ENCODE data around the gene ZNF423.

The ZNF423 gene

DNA sequence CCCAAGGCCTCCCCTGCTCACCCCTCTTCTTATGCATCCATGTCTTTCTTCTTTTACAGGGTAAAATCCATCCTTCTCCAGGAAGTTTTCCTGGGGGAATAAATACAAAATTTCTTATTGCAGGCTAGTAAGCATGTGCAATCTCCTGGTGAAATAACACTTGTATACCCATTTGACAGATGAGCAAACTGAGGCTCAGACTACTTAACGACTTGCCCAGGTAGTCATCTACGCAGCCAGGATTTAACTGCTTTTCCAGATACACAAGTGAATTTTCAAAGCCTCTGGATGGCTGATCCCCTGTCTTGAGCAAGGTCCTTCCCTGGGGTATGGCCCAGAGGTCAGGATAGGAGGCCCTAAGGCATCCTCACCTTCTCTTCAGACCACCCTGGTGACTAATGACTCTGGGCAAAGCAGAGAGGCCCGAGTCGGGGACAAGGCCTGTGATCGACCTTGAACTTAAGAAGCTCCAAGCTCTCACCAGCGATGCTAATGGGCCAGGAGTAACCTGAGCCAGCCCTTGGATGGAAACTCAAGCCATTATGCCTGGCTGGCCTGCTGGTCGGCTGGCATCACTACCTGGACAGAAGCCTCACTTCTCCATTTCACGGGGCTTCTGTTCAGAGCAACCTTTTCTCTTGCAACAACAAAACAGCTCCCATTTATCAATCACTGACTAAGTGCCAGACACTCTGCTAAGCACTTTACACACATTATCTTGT is 33.1 kb downstream of the ZNF423 start:
- no peak for DNase-seq

DNA sequence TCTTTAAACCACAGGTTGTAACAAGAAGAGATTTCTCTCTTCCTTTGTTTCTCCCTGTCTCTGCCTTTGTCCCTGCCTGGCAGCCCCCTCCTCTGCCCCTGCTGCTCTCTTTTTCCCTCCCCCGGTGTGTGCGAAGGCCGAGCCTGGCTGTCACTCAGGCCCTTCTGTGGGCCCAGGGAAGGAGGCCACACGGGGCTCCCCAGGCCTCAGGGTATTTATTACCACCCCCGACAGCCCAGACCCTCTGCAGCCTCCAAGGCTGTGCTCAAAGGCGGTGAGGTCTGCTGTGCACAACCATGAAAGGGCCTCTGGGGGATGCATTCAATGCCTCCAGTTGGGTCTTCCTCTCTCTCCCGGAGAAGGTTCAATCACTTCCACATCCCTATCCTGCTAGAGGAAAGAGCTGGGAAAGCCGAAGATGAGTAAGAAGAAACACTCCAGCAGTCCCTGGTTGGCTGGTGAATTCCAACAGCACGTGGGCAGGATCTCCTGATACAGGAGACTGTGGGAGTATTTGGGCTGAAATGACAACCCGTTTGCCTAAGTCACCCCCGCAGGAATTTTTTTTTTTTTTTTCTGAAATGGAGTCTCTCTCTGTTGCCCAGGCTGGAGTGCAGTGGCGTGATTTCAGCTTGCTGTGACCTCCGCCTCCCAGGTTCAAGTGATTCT is 34.2 kb downstream of the ZNF423 start:
- DNase-seq: no peak

DNA sequence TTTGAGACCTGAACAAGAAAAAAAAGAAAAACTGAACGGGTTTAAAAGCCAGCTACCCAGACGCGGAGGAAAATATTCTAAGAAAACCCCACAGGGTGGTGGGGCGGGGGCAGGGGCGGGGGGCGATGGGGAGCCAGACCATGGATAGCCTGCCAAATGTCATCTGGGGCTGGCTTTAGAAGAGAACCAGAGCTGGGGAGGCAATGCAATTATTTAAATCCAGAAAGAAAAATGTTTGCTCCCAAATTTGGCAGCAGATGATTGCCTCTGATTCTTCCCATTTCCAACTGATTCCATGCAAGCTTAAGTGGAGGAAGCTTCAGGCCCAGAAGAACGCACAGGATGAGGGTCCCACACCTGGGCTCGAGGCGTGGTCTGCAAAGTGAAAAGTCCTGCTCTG is 34.8 kb downstream of the ZNF423 start:
- DNase-seq: no peak

DNA sequence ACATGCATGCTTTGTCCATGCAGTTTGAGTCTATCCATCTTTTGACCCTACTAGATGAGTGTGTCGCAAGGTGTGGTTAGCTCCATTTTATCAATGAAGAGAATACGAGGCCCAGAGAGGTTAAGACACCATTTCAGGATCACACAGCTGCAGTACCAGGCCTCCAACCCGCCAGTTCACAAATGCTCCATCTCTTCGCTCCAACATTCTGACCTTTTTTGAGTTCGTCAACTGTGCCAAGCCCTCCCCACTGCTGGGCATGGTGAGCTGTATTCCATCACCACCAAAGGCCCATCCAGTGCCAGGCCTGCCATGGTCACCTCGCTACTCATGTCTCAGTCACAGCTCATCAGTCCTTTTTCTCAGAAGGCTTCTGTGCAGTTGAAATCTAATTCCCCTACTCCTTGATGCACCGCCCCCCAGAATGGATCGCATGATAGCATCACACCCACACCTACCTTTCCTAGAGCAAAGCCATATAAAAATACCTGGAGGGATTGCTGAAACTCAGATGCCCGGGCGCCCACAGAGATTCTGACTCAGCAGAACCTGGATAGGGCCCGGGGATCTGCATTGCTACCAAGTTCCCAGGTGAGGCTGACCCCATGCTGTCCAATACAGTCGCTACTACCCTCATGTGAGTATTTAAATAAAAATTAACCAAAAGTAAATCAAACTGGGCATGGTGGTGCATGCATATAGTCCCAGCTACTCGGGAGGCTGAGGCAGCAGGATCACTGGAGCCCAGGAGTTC is 38.0 kb downstream of the ZNF423 start:
- DNase-seq: no peak

DNA sequence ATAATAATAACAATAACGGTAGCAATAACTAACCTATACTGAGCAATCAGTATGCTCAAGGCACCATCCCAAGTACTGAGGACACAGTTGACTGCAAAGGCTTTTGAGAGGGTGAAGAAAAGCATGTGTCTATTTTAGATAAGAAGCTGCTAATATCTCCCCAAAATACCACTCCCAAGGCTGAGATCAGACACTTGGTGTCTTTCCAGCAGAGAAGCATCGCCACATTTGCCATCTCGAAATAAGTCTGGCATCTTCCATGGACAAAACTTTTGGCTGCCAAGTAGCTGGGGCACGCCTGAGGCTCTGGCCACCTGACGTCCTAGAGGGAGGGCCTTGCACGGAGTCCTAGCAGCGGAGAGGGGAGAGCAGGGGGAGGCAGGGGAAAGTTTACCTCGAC is 39.0 kb downstream of the ZNF423 start:
- DNase-seq: no peak

DNA sequence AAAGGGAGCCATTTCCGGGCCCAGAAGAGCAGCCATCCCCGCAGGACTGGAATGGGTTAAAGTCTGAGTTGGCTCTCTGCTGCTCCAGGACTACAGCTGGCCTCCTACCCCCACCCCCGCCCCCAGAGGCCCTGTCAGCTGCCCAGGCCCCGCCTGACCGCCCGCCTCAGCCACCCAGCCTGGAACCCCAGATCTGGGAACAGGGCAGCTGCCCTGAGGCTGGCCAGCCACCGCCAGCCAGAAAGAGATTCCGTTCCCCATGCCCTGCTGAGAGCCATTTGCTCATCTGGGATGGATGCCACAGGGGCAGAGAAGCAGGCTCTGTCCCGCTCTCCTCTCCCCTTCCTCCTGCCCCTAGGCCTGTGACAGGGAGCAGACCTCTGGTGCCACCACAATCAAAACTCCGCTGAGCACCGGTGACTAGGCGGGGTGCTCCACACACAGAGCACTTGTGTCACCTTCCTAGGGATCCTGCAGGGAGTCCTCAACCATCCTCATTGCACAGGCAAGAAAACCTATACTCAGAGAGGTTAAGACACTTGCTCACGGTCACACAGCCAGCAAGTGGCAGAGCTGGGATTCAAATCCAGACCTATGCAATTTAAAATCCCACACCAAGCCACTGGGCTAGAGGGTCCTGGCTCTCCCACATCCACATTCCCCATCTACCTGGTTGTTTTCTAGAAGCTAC is 44.1 kb downstream of the ZNF423 start:
- no peak for DNase-seq

DNA sequence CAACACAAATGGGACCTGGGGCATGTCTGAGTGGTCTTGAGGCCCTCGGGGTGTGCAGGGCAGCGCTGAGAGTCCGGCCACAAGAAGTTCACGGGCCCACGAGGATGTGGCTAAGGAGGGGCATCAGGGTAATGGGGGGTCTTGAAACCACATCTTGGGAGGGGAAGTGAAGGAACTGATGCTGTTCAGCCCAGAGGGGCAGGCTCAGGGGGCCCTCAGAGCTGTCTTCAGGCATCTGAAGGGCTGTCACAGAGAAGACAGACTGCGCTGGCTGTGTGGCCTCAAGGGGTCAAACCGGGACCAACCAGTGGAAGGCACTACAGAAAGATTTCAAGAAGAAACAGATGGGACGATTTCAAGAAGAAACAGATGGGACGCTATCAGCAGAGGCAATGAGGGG is 45.1 kb downstream of the ZNF423 start:
- DNase-seq: no peak

DNA sequence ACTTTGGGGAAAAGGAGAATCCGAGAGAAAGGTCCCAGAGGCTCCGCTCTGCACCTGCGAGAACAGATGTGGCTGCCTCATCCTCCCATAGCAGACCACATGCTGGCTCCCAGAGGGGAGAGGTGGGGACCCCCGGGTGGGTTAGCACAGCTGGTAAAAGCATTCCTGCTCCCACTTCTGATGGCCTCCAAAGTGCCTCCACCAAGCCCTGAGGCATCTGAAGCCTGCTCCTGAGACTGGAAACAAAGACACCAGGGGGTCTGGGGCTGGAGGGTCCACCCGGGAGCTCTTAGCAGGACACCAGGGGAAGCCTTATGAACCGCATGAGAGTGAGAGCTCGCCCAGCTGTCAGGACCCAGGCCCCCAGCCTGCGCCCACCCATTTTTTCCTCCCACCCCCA is 46.4 kb downstream of the ZNF423 start:
- no peak for DNase-seq

DNA sequence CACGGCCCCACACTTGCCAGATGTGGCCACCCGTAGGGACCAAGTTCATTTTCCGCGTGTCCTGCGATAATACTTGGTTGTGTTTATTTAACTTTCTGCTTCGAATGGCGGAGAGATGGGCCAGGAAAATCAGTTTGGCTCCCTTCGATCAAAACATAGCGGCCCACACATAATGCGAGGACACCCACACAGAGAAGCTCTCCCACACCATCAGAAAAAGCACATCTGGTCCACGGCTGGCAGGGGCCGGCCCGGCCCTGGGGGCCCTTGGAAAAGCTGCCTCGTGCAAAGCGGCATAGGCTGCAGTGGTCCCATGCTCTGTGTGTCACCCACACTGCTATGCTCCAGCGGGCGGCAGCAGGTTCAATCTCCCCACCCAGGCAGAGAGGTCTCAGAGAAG is 46.9 kb downstream of the ZNF423 start:
- no peak for DNase-seq

DNA sequence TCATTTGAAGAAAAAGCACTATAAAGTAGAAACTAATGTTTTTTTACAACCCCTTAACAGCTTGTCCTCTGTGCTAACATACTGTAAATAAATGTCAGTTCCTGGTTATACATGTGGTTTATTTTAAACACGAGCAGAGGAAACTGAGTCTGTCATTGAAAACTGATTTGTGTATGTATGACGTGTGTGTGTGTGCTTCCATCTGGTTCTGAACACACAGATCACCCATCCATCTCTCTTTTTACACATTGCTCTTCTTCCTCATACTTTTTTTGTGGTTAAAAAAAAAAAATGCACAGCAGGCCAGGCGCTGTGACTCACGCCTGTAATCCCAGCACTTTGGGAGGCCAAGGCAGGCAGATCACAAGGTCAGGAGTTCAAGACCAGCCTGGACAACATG is 49.5 kb downstream of the ZNF423 start:
- peak; percentile 74 for DNase-seq

DNA sequence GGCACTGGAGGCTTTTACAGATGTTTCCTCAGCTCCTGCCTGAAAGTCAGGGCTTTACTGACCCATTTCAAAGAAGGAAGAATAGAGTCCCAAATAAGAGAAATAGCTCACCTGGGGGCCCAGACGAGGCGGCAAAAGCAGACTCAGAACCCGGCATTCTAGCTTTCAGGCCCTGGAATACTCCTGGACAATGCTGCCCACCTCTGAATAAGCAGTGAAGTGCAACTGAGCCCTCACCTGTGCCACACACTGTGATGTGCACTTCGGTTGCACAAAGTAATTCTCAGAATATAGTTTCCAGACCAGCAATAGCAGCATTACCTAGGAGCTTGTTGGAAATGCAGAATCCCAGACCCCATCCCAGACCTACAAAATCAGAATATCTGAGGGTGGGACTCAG is 54.6 kb downstream of the ZNF423 start:
- no peak for DNase-seq

DNA sequence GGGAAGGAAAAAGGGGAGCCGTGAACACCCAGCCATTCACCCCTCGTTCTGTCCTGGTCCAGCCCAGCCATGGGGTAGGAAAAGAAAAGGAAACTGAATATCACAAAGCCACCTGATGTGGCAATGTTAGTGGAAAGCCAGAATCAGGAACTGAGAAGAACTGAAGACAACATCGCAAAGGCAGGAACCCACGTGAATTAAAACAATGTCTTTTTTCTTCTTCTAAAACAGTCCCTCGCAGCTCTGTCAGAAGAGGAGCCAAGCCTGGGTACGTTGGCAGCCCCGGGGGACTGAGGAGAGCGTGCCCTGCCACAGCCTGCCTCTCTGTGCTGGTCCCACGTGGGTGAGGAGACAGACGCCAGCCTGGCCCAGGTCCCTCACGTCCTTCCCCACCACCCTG is 55.0 kb downstream of the ZNF423 start:
- peak; percentile 69 for DNase-seq

DNA sequence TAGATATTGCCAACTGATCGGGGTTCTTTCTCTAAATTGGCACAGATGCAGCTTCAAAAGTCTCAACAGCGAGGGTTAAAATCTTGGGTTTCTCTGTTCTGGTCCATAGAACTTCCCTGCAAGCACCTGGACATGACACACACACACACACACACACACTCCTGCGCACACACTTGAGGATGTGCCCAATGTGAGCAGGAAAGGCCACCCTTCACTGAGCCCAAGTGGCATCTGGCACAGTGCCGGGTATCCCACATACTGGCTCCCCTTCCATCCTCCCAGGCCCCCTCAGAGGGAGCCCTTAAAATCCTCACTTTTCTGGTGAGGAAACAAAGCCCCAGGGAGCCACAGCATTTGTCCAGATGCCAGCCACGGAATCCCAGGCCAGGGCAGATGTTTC is 55.5 kb downstream of the ZNF423 start:
- no peak for DNase-seq

DNA sequence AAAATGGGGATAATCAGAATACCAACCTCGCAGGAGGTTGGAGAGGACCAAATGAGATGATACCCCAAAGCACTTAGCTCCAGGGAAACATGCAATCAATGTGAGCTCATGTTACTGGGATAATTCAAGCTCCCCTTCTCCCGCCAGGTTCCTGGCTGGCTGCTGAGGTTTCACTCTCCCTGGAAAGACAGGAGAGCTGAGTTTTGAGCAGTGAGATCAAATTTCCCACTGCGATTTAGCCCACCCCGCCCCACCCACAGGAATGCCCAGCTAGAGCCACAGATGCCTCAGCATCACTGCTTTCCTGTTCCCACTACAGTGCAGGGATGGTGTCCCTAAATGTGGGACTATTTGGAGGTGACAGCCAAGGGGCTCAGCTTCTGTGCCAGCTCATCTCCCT is 56.7 kb downstream of the ZNF423 start:
- no peak for DNase-seq

DNA sequence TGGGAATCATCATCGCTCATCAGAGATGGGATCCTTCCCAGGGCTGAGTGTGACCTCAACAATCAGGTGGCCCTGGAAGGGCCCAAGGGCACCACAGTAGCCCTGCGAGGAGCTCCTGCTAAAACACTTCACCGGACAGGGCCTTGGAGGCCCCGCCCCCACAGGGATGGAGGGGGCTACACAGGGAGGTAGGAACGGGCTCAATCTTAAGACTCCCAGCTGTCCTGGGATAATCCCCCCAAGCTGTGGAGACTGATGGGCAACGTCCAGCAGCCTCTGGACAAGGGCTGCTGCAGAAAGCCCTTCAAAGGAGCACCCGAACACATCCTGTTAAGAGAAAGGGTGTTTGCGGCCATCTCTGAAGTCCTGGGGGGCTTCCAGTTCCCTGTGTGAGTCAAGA is 60.4 kb downstream of the ZNF423 start:
- DNase-seq: no peak

DNA sequence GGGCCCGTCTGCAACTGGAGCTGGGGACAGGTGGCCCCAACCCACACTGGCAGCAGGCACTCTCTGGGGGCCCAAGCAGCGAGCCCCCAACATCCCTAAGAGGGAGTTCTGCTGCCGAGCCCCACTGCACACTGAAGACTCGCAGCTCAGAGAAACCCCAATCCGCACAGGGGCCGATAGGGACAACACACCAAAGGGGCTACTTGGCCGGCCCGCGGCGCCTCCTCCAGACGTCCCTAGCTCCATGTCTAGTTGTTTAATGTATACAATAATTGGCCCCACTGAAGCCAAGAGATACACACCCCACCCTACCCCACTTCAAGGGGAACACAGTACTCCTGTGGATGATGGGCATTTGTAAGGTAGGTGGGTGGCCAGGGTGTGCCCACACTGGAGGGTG is 62.7 kb downstream of the ZNF423 start:
- DNase-seq: no peak

DNA sequence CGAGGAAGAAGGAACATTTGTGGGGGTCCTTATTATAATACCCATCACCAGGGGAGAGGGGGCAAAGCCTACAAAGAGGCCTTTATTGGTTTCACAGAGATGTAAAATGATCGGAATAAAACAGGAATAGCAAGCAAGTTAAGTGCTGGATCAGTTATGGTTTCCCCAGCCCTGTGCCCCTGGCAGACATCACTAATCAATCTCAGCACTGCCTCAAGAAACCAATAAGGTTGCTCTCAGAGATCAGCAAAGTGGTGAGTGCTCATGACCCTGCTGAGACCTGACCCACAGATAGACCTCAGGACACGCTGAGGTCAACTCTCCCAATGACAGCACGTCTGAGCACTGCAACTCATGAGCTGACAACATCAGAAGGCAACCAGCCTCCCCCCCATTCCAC is 66.3 kb downstream of the ZNF423 start:
- DNase-seq: no peak

DNA sequence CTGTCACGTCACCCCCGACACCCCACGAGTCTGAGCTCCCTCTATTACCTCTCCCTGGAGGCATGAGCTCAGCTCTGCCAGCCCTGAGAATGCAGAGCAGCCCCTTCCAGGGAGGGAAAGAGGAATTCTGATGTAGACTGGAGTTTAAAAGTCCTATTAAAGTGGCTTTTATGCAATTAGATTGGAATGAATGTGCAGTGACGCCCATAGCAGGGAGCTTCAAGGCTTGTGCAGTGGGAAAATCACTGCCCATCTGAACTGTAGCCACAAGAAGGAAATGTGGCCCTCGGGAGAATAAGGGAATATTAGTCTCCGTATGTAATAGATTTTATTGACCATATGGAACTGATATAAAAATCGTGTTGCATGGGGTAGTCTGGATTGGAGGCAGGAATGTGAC is 66.9 kb downstream of the ZNF423 start:
- DNase-seq: no peak

DNA sequence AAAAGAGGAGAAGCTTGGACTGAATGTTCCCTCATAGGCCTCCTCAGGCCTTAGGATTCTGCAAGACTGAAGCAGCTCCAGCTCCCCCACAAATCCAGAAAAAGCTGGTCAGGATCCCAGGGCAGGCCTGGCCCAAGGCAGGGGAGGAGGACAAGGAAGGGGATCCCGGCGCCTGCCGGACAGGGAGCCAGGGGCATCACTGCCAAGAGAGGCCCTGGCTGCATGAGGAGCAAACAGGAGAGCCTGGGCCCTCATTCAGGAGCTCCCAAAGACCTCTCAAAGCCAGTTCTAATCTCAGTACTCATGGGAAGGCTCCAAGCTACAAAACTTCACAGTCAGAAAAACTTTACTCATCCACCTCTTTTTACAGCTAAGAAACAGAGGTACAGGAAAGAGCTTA is 67.3 kb downstream of the ZNF423 start:
- no peak for DNase-seq

DNA sequence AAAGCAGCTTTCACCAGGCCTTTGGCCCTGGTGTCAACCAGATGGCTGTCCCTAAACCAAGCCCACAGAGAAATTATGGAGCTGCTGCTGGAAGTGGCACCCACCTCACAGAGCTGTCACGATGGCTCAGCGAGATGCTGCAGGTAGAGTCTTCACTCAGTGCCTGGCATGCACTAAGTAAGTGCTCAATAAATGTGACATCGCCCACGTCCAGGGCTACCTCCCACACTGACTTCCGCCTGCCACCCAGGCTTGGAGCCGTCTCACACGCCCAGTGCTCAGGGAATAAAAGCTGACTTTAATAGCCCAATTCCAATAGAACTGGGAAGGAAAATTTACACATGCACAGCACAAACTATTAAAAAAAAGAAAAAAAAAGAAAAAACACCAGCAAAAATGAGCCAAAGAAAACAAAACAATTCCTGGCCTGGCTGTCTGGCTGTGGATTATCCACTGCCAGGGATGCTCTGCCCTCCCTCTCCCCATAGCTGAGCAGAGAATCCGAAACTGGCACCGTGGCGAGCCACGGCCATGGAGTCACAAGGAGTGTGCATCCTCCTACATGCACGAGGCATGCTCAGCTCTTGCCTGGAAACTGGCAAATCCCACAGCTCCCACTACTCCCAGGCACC is 68.9 kb downstream of the ZNF423 start:
- DNase-seq: no peak

DNA sequence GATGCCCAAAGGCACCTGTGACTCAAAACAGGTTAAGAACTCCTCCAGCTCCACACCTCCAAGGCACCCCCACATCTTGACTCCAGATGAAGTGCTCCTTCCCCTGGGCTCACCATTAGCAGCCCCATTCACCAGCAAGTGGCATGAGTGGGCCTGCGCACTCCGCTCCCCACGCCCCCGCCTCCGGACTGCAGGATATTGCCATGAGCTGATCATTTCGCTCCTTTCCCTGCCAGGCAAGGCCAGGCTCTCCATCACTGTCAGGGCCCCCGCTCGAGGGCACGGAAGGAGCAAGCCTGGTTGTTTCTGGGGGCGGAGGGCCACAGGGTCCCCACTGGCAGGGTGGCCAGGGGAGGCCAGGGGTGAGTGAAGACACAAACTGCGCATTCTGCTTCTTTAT is 69.9 kb downstream of the ZNF423 start:
- no peak for DNase-seq

DNA sequence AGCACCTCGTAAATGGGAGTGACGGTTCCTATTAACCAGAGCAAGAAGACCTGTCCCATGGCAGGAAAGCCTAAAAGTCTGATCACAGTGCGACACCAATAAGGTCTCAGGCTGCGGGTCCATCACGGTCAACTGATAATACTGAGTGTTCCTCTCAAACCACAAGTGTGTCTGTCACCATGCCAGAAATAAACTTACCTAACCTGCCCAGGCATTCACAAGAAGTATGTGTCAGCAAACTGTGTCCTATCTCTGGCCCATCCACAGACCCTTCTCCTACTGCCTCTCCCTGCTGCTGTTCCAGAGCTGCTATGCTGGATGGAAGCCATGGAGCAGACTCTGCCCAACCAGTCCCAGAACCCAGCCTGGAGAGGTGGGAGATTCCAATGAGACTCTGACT is 73.5 kb downstream of the ZNF423 start:
- DNase-seq: no peak

DNA sequence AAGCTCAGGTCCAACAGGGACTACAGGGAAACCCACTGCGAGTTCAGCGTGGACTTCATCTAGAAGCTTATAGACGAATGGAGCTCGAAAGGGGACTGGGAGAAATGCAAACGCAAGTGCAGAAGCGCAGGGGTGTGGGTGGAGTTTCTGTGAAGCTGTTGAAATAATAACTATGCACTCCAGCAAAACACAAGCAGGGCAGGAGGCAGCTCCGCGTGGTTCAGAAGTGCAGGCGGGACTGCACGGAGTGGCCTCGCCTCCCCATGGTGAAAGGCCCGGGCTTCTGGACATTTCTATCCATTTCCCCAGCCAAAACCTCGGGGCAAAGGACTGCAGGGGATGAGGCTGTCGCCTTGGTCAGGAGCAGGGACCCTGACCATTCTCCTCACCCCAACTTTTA is 74.5 kb downstream of the ZNF423 start:
- no peak for DNase-seq

All from MV-4-11 (cell line).